HG03139 (cell line): Measurements from ENCODE around the gene HSPG2.
"Not testable (repeated sequence)": the region's sequence is repeated elsewhere in the genome, so short reads cannot be mapped to it uniquely, and the experiment has no call there.

ENCODE experiments used
- ATAC-seq: cut with Tn5 transposase; IDR thresholded peaks from one replicate; pipeline ENCODE4 v1.9.1; 2021; ENCODE audit not compliant: unreplicated experiment

HSPG2 gene

DNA sequence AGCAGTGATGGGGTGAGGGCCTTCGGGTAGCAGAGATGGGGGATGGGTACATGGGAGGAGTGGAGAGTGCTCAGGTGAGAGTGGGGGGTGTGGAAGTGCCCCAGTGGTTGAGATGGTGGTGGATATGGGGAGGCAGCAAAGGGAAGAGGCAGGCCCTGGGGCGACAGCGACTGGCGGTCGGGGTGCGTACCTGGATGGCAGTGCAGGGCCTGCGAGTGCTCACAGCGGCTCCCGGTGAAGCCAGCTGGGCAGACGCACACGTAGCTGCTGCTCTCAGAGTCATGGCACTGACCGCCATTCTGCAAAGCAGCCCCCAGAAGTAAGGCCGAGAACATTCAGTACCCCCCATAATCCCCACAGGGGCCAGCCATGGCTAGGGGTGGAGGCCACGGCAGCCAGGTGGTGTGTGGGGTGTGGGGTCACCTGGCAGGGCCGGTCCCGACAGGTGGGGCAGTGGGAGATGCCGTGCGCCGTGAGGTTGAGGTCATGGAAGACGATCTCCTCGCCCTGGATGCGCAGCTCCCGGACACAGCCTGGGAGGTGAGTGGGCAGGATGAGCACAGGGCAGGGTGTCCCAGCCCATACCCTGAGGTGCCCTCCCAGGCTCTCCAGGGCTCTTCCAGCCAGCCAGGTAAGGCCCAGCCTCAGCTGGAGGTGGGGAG lies 106.2 kb downstream of the HSPG2 start:
- no peak for ATAC-seq

DNA sequence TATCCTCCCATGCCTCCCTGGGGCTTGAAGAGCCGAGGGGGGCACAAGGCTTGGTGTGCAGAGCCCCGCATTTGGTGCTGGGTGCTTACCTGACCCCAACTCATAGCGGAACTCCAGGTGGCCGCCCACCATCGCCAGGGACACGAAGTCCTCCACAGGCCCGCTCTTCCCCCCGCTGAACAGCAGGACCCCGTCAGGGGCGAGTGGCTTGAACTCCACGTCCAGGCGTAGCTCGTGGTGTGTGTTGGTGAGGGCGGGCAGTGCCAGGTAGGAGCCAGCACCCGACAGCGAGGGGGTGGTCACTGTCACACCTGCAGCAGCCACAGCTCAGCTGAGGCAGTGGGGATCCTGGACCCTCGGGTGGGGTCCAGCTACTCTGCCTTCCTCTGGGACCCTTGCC lies 107.8 kb downstream of the HSPG2 start:
- ATAC-seq: no peak

DNA sequence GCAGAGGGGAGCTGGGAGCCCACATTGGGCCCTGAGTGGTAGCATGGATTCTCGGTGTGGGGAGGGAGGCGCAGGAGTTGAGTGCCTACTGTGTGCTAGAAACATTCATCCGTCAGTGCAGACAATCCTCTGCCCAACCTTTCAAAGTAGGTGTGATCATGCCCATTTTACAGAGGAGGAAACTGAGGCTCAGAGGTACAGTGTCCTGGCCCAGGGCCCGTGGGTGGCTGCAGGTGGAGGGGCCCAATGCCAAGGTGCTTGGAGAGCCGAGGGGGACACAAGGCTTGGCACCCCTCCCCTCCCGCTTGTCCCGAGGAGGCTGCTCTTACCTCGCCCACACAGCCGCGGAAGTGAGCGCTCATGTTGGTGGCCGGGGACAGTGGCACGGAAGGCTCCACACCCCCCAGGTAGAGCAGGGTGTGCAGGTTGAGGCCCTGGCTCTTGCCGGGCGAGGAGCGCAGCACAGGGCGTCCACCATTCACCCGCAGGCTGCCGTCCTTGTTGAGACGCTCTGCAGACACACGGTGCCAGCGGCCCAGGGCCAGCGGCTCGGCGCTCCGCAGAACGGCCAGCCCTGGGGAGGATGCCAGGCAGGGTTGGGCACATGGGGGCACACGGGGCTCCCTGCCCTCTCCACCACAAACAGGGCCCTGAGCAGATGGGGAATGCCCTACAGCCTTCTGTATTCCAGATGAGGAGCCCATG lies 108.5 kb downstream of the HSPG2 start:
- ATAC-seq: no peak

DNA sequence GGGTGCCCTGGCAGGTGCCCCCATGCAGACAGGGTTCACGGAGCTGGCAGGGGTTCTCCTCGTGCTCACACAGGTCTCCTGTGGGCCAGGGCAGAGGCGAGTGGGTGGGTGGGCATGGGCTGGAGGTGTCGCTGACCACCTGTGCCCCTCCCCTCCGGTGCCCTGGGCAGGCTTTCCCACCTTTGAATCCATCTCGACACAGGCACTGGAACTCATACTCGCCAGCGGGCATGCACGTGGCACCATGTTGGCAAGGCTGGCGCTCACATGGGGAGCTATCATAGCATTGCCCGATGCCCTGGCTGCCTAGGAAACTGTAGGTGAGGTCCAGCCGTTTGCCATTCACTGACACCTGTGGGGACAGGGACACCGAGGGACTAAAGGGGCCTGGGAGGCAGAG lies 109.0 kb downstream of the HSPG2 start:
- no peak for ATAC-seq

DNA sequence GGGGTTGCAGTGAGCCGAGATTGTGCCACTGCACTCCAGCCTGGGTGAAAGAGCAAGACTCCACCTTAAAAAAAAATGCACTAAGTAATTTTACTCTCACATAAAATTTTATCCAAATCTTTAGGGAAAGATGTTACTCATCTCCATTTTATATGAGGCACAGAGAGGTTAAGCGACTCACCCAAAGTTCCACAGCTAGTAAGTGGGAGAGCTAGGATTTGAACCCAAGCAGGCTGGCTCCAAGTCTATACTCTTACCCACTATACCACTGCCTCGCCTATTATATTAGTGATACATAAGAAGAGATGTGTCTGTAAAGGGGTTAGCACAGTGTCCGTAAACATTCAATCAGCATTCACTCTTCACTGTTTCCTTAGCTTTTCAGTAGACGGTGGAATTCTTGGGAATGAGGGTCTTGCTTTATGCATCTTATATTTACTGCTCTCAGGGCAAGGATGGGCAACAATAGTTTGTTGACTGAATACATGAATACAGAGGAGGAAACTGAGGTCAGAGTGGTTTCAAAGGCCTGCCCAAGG lies 109.9 kb downstream of the HSPG2 start:
- ATAC-seq: no peak

DNA sequence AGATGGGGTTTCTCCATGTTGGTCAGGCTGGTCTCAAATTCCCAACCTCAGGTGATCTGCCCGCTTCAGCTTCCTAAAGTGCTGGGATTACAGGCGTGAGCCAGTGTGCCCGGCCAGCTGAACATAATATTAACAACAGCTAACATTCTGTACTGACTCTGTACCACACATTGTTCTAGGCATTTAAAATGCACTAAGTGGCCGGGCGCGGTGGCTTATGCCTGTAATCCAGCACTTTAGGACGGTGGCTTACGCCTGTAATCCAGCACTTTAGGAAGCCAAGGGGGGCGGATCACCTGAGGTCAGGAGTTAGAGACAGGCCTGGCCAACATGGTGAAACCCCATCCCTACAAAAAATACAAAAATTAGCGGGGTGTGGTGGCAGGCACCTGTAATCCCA lies 110.4 kb downstream of the HSPG2 start:
- ATAC-seq: not testable (repeated sequence)

DNA sequence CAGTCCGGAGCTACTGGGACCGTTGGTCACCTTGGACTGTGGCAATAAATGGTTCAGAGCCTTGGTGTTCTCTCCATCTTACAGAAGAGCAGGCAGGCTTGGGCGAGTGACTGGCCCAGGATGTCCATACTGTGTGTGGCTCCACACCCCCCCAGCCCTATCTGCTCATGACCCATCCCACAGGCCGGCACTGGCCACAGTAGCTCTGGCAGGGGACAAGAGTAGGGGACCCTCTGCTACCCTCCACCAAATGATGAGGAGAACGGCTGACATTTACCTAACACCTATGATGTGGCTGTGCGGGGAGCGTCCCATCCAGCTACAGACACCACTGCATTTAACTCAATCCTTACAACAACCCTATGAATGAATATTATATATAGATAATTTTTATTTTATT lies 111.7 kb downstream of the HSPG2 start:
- no peak for ATAC-seq

DNA sequence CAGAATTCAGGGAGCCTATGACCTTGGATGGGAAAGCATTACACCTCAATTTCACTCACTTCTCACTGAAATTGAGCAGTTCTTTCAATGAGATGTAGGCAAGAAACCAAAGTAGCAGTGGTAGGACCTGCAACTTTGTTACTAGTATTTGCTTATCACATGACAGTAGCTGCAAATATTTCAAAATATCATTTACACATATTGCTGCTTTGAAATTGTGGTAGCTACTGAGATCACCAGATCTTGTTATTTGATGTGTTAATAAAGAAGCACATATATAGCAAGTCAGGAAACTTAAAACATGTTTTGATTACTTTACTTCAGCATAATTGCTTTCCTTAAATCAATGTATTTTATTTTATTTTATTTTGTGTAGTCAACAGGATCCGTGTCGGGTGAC lies 112.2 kb downstream of the HSPG2 start:
- no peak for ATAC-seq

DNA sequence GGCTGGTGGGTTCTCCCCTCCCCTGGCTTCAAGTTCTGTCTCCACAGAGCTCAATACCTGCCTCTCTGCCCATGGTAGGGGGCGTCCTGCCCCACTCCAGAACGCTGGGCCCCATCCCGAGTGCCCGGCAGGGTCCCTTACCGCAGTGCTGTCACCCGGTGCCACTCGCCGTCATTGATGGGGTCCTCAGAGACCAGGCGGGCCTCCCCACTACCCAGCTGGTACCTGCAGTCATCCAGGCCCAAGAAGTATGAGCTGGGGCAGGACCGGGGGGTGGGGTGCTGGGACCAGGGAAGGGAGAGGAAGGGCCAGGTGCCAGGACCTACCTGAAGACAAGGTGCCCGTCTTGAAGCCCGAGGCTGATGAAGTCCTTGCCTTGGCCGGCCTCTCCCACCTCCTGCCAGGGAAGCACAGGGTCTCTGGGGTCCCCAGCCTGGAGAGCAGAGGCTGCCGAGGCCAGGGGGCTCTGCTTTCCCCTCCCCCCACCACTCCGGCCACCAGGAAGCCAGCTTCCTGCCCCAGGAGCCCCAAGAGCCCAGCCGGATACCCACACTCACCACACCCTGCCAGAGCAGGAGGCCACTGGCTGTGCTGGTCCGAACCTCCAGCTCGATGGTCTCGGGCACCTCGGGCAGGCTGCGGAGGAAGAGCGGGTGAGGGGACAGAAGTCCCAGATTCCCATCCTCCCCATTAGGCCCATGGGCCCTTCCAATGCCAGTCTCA lies 113.0 kb downstream of the HSPG2 start:
- ATAC-seq: no peak

DNA sequence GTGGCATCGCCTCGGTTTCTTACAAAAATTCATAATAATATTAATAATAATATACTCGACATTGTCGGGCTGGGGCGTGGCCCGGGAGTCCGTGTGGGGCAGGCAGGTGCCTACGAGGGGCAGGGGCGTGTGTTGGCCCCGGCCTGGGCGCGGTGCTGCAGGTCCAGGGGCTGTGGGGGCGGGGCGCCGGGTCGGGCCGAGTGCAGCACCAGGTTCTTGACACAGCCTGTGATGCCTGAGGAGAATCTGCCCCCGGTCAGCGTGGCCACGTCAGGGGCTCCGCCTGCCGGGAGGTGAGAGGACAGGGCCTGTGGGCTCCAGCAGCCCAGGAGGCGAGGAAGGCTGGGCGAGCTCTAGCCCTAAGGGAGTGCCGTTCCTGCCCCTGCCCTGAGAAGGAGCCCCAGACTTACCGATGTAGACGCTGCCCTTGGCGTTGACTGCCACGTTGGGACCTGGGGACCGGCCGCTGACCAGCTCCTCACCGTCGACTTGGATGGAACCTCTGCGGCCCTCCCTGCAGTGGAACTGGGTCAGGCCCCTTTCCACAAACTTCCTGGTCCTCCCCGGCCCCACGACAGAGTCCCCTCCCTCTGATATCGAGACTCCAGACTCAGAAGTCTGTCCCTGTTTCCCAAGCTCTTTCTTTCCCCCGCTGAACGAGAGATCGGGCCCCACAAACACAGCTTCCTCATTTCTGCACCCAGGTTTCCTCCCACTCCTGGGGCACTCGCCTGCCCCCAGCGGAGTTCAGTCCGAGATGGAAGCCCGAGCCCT lies 113.7 kb downstream of the HSPG2 start:
- ATAC-seq: no peak

DNA sequence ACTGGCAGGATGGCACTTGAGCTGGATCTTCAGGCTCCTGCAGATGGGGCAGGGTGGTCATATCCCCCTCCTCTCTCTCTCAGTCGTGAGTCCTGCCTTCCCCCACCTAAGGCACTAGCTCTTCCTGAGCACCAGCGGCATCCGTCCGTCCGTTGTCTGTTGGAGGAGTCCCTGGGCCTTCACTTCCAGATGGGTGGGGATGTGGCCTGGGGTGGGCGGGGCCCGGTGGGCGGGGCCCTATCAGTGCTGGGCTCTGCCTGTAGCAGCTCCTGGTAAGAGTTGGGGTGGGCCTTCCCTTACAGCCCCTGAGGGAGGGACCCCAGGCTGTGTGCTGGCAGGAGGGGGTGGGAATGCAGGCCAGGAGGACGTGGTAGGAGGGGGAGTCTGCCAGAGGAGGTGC lies 114.8 kb downstream of the HSPG2 start:
- no peak for ATAC-seq

DNA sequence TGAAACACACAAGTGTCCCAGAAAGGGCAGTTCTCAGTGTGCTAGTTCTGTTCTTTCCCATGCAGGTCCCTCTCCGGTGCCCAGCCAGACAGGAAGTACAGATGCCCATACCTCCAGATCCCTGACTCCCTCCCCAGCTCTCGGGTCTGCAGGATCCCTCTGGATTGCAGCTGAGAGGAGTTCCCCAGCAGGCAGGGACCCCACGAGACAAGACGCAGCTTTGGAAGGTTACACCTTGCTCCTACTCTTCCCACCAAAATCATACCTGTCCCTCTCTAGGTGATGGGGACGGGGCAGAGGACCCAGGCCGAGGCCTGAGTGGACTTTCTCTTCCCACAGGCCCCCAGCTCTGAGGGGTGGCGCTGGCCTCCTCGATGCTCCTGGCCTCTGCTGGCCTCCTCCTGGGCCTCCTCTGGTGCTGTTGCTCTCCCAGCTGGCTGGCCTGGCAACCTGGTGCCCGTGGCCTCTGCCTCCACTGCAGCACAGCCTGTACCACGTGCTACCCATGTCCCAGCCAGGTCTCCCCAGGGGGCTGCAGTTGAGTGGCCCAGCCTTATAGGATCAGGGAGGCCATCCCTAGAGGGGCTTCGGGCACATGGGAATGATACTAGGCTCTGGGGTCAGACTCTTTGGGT lies 115.6 kb downstream of the HSPG2 start:
- no peak for ATAC-seq

DNA sequence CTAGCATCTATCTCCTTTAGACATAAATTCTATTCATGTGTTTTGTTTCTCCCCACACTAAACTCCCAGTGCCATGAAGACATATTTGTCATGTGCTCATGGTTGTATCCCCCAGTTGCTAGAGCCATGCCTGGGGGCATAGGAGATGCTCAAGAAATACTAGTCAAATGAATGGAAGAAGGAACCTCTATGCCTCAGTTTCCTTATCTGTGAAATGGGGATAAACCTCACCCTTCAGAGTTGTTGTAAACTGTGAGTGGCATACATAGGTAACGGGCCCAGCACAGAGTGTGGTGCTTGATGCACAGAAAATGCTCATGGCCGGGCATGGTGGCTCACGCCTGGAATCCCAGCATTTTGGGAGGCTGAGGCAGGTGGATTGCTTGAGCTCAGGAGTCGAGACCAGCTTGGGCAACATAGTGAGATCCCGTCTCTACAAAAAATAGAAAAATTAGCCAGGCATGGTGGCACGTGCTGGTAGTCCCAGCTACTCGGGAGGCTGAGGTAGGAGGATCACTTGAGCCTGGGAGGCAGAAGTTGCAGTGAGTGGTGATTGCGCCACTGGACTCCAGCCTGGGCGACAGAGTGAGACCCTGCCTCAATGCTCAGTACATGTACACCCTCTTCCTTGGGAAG lies 116.4 kb downstream of the HSPG2 start:
- ATAC-seq: no peak

DNA sequence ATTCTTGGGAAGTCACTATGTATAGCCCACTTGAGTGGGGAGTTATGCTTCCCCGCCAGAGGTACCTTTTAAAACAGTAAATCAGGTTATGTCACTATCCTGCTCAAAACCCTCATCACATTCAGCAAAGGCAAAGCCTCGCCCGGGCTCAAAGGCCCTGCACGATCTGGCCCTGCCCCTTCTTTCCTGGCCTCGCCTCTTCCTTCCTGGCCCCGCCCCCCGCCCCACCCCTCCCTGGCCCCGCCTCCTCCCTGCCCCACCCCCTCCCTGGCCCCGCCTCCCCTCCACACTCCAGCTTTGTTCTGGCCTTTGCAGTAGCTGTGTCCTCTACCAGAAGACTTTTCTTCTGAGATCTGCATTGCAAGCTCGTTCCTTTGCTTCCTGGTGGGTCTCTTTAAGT lies 118.5 kb downstream of the HSPG2 start:
- ATAC-seq: no peak

DNA sequence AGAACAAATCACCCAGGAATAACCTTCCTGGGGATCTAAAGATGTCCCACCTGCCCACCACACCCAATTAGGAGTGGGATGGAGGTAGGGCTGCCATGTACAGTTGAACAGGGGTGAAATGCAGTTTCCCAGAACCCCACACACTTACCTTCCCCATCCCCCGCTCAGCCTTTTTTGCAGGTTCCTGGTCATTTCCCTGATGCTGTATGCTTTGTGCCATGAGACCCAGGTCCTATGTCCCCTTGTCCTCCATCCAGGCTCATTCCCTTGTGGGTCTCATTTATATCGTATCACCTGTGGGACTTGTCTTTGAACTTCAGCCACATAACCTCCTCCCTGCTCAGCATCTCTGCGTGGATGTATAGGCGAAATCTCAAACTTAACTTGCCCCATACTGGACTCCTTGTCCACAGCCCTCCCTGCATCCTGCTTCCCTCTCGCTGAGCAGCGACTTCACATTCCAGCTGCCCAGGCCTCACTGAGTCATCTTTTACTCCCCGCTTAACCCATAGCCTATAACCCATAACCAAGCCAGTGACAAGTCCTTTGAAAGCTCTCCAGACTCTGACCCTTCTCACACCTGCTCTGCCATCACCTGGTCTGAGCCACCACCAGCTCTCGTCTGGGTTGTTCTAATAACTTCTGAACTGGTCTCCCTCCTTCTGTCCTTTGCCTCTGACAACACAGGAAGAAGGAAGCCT lies 120.4 kb downstream of the HSPG2 start:
- no peak for ATAC-seq

DNA sequence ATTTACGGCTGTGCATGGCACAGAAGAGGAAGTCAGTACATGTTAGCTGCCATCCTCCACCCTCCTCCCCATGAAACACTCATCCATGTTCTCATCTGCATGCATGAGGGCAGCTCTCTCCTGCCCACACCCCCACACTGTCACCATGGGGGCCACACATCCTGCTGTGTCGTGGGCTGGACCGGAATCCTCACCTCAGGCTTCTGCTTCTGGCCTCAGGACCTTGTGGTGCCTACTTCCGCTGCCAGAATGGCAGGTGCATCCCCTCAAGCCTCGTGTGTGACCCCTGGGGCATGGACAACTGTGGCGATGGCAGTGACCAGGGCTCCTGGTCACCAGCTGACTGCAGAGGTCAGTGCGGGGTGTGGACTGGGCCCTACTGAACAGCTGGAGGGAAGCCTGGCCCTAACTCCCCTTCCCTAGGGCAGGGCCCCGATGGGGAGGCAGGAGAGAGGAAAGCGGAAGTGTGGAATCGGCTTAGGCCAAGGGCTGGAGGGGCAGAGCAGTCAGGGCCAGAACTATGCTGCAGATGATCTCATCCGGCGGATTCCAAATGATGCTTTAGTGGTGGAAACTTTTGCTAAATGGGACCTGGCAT lies 121.3 kb downstream of the HSPG2 start:
- no peak for ATAC-seq

DNA sequence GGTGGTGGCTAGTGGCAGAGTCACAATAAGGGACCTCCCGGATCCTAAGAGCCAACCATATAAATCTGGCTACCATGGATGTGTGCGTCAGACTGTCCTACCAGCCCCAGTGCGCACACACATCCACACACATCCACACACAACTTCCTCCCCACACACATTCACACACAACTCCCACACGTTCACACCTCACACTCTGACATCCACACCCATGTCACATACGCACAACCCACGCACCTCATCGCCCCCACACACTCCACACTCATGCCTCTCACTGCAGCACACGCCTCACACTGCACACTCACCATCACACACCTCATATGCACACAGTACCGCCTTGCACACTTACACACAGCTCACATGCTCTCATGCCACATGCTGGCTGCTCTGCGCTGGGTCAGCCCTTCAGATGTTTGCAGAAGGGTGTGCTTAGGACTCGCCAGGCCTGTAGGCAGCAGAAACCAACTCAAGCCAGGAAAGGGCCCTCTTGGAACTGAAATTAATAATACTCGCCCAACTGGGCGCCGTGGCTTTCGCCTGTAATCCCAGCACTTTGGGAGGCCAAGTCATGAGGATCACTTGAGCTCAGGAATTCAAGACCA lies 122.0 kb downstream of the HSPG2 start:
- no peak for ATAC-seq

DNA sequence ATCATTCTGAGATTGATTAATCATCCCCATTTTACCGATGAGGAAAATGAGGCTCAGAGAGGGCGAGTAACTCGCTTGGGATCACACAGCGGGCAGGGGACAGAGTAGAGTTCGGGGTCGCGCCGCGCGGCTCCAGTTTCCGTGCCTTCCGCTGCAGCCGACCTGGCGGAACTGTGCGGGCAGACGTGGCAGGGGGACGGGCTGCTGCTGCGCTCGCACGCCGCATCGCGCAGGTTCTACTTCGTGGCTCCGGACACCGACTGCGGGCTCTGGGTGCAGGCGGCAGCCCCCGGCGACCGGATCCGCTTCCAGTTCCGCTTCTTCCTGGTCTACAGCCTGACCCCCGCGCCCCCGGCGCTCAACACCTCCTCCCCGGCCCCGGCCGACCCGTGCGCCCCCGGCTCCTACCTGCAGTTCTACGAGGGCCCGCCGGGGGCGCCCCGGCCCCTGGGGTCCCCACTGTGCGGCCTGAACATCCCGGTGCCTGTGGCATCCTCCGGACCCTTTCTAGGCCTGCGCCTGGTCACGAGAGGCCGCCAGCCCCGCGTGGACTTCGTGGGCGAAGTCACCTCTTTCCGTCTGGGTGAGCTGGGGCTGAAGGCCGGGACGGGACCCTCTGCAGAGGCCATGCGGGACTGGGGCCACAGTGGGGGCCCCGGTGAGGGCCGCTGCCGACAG lies 122.7 kb downstream of the HSPG2 start:
- no peak for ATAC-seq
